ENCODE measurements around the gene RRP8.

Gene RRP8

DNA sequence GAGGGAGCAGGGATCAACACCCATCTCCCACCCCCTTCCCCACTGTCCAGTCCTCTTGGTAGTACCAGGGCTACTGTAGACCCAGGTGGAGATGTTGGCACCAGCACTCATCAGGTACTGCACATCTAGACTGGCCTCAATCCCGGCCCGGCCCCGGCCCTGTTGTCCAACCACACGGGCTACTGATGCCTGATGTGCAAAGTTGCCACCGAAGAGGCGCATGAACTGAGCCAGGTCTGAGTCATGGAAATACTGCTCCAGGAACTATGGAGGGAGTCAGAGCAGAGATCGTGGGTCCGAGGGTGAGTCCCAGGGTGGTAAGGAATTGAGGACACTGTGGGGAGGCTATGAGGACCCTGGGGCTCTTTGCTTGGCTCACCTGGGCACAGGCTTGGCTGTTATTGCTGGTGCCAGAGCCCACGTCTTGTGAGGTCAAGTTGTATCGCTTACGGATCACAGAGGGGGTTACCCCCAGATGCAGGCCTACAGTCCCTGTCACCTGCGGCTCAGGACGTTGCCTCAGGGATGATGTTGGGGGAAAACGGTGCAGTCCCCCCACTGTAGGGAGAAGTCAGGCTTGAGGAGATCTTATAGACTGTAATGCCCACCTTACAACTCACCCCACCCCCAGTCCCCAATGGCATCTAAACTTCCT lies 13.3 kb upstream of the RRP8 start:
- DNase-seq, result no peak

- DNase-seq, result no peak
Measured at GRCh38 chr11:6615882-6616585, 12.6 kb upstream of the RRP8 start.

- DNase-seq, result no peak
Measured at GRCh38 chr11:6615046-6615445, 11.6 kb upstream of the RRP8 start.

DNA sequence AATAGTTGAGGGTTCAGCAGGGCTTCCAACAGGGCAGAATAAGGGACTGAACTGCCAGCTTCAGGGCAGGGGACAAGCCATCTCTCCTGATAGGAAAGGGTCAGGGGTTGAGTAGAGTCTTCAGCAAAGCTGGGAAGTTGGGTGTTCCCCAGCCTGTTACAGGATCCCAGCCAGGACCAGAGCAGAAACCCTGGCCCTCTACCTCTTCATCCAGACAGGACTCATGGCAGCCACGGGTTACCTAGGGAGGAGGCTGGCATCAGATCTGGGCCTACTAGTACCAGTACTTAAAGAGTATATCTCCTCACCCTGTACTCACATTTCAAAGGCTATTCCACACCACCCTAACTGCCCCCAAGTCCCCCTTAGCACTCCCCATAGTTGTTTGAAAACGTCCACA lies 11.0 kb upstream of the RRP8 start:
- no peak for DNase-seq

- no peak for DNase-seq
Measured at GRCh38 chr11:6613496-6613895, 10.1 kb upstream of the RRP8 start.

- peak; percentile 93 for DNase-seq
Measured at GRCh38 chr11:6612213-6613041, 9.0 kb upstream of the RRP8 start, which contains the start of gene TAF10. Gene TAF10, minus strand, starts transcription at chr11:6612216. Its CDS starts 27 bp downstream, at chr11:6612189.

DNA sequence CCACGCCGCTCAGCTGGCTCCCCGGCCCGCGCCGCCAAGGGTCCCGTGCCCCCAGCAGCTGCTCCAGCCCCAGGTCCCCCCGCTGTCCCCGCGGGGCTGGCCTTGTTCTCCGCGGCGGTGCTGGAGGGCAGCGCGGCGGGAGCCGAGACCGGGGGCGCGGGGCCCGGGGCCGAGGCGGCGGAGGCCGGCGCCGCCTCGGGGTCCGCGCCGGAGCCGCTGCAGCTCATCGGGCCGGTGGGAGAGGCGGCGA lies 8.5 kb upstream of the RRP8 start:
- no peak for DNase-seq

GRCh38 chr11:6611092-6611962 lies 7.9 kb upstream of the RRP8 start:
- DNase-seq, result peak; percentile 35

DNA sequence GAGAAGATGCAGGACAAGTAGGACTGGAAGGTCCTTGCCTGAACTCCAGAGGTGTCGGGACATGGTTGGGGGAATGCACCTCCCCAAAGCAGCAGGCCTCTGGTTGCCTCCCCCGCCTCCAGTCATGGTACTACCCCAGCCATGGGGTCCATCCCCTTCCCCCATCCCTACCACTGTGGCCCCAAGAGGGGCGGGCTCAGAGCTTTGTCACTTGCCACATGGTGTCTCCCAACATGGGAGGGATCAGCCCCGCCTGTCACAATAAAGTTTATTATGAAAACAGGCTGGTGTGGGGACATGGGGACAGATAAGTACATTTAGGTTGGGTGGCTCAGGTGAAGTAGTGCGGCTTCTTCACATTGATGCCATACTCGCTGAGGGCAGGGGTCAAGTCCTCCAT lies 7.2 kb upstream of the RRP8 start:
- no peak for DNase-seq

GRCh38 chr11:6609502-6610015 lies 6.1 kb upstream of the RRP8 start:
- no peak for DNase-seq

- no peak for DNase-seq
Measured at GRCh38 chr11:6608726-6609501, 5.5 kb upstream of the RRP8 start.

- no peak for DNase-seq
Measured at GRCh38 chr11:6608011-6608410, 4.6 kb upstream of the RRP8 start.

DNA sequence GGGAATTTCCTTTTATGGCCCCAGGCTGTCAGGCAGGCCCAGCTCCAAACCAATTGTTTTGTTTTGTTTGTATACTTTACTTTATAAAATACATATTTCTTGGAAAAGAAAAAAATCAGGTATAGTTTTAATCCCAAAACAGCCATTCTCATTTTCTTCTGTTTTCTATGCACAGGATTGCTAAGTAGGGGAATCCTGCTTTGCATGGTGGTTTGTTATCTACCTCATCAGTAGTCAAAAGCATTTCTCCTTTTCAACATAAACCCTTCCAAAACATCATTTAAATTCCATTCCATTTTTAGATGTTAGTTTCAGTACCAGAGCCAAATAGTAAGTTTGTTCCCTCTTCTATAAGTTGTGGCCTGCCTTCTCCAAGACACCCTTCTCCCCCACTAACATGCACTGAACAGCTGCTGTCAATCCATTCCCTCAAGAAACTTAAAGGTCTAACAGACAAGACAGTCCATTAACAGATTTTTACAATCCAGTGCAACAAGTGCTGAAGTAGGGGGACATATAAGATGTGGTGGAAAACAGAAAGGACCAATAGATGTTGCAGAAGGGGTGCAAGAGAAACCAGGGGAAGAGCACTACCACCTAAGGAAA lies 3.9 kb upstream of the RRP8 start:
- no peak for DNase-seq

GRCh38 chr11:6606471-6607189 lies 3.2 kb upstream of the RRP8 start:
- DNase-seq, result no peak

- no peak for DNase-seq
Measured at GRCh38 chr11:6604790-6605189, 1.4 kb upstream of the RRP8 start.

- peak; percentile 51 for DNase-seq
Measured at GRCh38 chr11:6604081-6604626, 738 bp upstream of the RRP8 start.

GRCh38 chr11:6602096-6602940 lies 1.1 kb downstream of the RRP8 start:
- DNase-seq, result no peak

GRCh38 chr11:6601041-6601461 lies 2.4 kb downstream of the RRP8 start:
- no peak for DNase-seq

GRCh38 chr11:6599881-6600390 lies 3.5 kb downstream of the RRP8 start:
- no peak for DNase-seq

Data from activated naive CD4-positive, alpha-beta T cell treated with anti-CD3 and anti-CD28 coated beads, Interleukin-2, amount 50 U/mL, for 16 hours (primary cell).